OCI-LY7 (cell line): ENCODE measurements around the gene CERK. TPM values are rescaled to one million over a fixed set of nuclear protein-coding genes. Genes with fewer than 3 reads are reported as not detected.

Experiments used
- BruUV-seq: library from RNA; stranded (reverse); fragments of 400-500 nt; replicated peaks from 2 replicates; lab custom pipeline; 2021; lab: Mats Ljungman, UMichigan
- CTCF ChIA-PET: fragments of 300-600 bp; sonication (Branson Sonifier 250); formaldehyde crosslinking; loops from one replicate; lab custom pipeline; 2022; ENCODE audit warnings: antibody characterized with exemption; ENCODE audit not compliant: unreplicated experiment; lab: Charles Lee
- POLR2A ChIA-PET: fragments of 300-600 bp; sonication (Branson Sonifier 250); formaldehyde crosslinking; loops from one replicate; lab custom pipeline; 2022; ENCODE audit warnings: antibody characterized with exemption; lab: Charles Lee
- DNase-seq: peaks from one replicate; pipeline ENCODE4 v3.0.0-alpha.2; 2015; ENCODE audit warnings: low spot score
- H2AFZ ChIP-seq: fragments of 200-600 bp; sonication (generic), shearing (Covaris generic); 2 replicates; pipeline ENCODE4 v1.6.1; 2014; ENCODE audit warnings: mild to moderate bottlenecking, antibody characterized with exemption, low read length, moderate library complexity
- H3K27ac ChIP-seq: fragments of 200-600 bp; sonication (generic); 2 replicates; pipeline ENCODE4 v1.5.1; 2014; ENCODE audit warnings: mixed run types, low read depth, mild to moderate bottlenecking, moderate library complexity, low read length, inconsistent platforms; ENCODE audit not compliant: poor library complexity, severe bottlenecking
- H3K36me3 ChIP-seq: fragments of 200-600 bp; sonication (generic); 2 replicates; pipeline ENCODE4 v1.6.1; 2014; ENCODE audit warnings: mild to moderate bottlenecking, antibody characterized with exemption, low read length, moderate library complexity, mixed read lengths; ENCODE audit not compliant: insufficient read depth
- H3K4me1 ChIP-seq: fragments of 200-600 bp; sonication (generic); 2 replicates; pipeline ENCODE4 v1.5.1; 2014; ENCODE audit warnings: mild to moderate bottlenecking, low read length; ENCODE audit not compliant: insufficient read depth, poor library complexity, severe bottlenecking
- H3K4me2 ChIP-seq: fragments of 200-600 bp; sonication (generic); 2 replicates; pipeline ENCODE4 v1.6.1; 2014; ENCODE audit warnings: mild to moderate bottlenecking, low read length
- H3K4me3 ChIP-seq: fragments of 200-600 bp; sonication (generic); 2 replicates; pipeline ENCODE4 v1.5.1; 2014; ENCODE audit warnings: mild to moderate bottlenecking, low read depth, low read length; ENCODE audit not compliant: poor library complexity, severe bottlenecking
- H3K79me2 ChIP-seq: fragments of 200-600 bp; sonication (generic); 2 replicates; pipeline ENCODE4 v1.6.1; 2016; ENCODE audit warnings: low read depth, mild to moderate bottlenecking, low read length, moderate library complexity, mixed read lengths; ENCODE audit not compliant: insufficient read depth
- H3K9me2 ChIP-seq: fragments of 200-600 bp; sonication (generic); 2 replicates; pipeline ENCODE4 v1.6.1; 2016; ENCODE audit warnings: mild to moderate bottlenecking, low read length, mixed read lengths; ENCODE audit not compliant: insufficient read depth
- H3K9me3 ChIP-seq: fragments of 200-600 bp; sonication (generic); 2 replicates; pipeline ENCODE4 v1.6.1; 2014; ENCODE audit warnings: mild to moderate bottlenecking, mixed run types, low read length, mixed read lengths
- H4K20me1 ChIP-seq: fragments of 200-600 bp; sonication (generic); 2 replicates; pipeline ENCODE4 v1.6.1; 2014; ENCODE audit warnings: mild to moderate bottlenecking, antibody characterized with exemption, low read length, moderate library complexity, mixed read lengths; ENCODE audit not compliant: insufficient read depth
- CTCF ChIP-seq: fragments of 200-600 bp; sonication (generic); conservative IDR thresholded peaks from 2 replicates; pipeline ENCODE4 v1.5.1; 2014; ENCODE audit warnings: mild to moderate bottlenecking, antibody characterized with exemption, low read length, moderate library complexity, mixed read lengths
- EZH2phosphoT487 ChIP-seq: fragments of 200-600 bp; sonication (generic); IDR thresholded peaks from 2 replicates; pipeline ENCODE4 v1.6.1; 2018; ENCODE audit warnings: low read depth, borderline replicate concordance, mild to moderate bottlenecking, mixed run types, antibody characterized with exemption, low read length, moderate library complexity, mixed read lengths
- intact Hi-C: fragments of 100-400 bp; cut with micrococcal nuclease; formaldehyde crosslinking; loops from one replicate; pipeline ENCODE4 v1.10.0; 2022; ENCODE audit not compliant: unreplicated experiment
- total RNA-seq, 2 experiments: library from RNA; depleted of rRNA in 1 of 2; stranded (reverse); fragments of >200 nt in 1 of 2; shearing (Covaris generic) in 1 of 2; gene quantifications; 2 replicates each; pipeline ENCODE4 v1.2.3, GENCODE V29; 2014 to 2022

The CERK gene
- total RNA-seq, 2 experiments from 2014 or later: 36.6 to 48.1 TPM

GRCh38 chr22:46774253-46774979, 36.4 kb upstream of the CERK start:
- H3K79me2 ChIP-seq: peaks cover 73% of the 10 kb centered on the region
- peak overlapping the region; percentile 94 for H3K4me2 ChIP-seq
- POLR2A ChIA-PET: interaction anchor here (0.7 to 2.9 kb wide), 4 partner anchors 11 to 211 kb away, joined by 3 to 34 read pairs (median 6); partner anchors contain the start of gene TBC1D22A

DNA sequence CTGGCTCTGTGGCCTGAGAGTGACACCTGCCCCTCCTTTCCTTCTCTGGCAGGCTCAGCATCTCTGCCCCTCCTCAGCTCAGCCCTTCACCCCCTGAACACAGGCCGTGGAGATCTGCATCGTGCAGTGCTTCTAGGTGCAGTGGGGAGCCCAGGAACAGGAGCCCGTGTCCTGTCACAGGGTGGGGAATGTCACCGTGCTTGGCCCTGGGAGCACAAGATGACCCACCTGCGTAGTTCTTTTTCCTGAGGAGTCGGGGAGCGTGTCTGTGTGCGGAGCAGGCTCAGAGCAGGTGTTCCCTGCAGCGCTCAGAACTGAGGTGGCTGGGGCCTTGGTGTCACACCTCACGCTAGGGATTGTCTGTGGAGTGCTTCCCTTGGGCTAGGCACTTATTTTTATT, 35.0 kb upstream of the CERK start:
- Histone ChIP-seq H3K4me2 (peak overlapping the region; percentile 94), H3K4me3 (peak overlapping the region; percentile 64), H3K9me3 (no peaks in the 10 kb centered on the region), H3K9me2 (no peaks in the 10 kb centered on the region), H3K4me1 (peaks cover 88% of the 10 kb centered on the region), H4K20me1 (peaks cover 4% of the 10 kb centered on the region; the same call in 1 of the 2 replicates), H3K27ac (peak overlapping the region; percentile 96), H2AFZ (no peak overlapping the region), H3K79me2 (peaks cover 72% of the 10 kb centered on the region), H3K36me3 (peaks cover 15% of the 10 kb centered on the region)
- no peak for TF ChIP-seq EZH2phosphoT487
- no peak for TF ChIP-seq CTCF
- ChIA-PET POLR2A (interaction anchor here (1.6 to 2.9 kb wide), 2 partner anchors 10 to 12 kb away, joined by 4 to 34 read pairs; partner anchors contain the start of gene TBC1D22A), CTCF (no interaction called here)
- intact Hi-C loops: loop anchor here (5.0 to 10.0 kb wide), 2 partner anchors 181 to 998 kb away; no protein-coding TSS in a partner anchor
- BruUV-seq: no TSS peak
- peak; percentile 30 for DNase-seq

More at GRCh38 chr22:46774253-46774979, 36.4 kb upstream of the CERK start:
- Histone ChIP-seq H3K36me3 (peaks cover 16% of the 10 kb centered on the region), H3K9me3 (no peaks in the 10 kb centered on the region), H3K4me1 (peaks cover 77% of the 10 kb centered on the region), H3K4me3 (peak overlapping the region; percentile 64), H2AFZ (peak overlapping the region; percentile 52; the same call in 1 of the 2 replicates), H4K20me1 (peaks cover 4% of the 10 kb centered on the region; the same call in 1 of the 2 replicates), H3K9me2 (no peaks in the 10 kb centered on the region), H3K27ac (peak overlapping the region; percentile 96)
- CTCF ChIA-PET: interaction anchor here (0.6 to 2.1 kb wide), 4 partner anchors 11 to 211 kb away, joined by 3 to 19 read pairs (median 4); no protein-coding TSS in a partner anchor
- TF ChIP-seq CTCF (0 out of 2 replicates have a peak, but pooled peaks have one; percentile 15), EZH2phosphoT487 (no peak)
- no TSS peak for BruUV-seq
- peak; percentile 86 for DNase-seq
- intact Hi-C loops: loop anchor here (1.0 to 10.0 kb wide), 3 partner anchors 12 to 1000 kb away; partner anchors contain the start of gene TBC1D22A
